GM12874 (cell line): ENCODE measurements around the gene HCK.

ENCODE experiments used
- TF ChIP-seq, protein P1 (sequence below): IDR thresholded peaks from 2 replicates; pipeline ENCODE4 v1.5.1; 2011; ENCODE audit warnings: low read depth, mild to moderate bottlenecking, control low read depth, low read length, moderate library complexity; ENCODE audit not compliant: insufficient read depth

The HCK gene

DNA sequence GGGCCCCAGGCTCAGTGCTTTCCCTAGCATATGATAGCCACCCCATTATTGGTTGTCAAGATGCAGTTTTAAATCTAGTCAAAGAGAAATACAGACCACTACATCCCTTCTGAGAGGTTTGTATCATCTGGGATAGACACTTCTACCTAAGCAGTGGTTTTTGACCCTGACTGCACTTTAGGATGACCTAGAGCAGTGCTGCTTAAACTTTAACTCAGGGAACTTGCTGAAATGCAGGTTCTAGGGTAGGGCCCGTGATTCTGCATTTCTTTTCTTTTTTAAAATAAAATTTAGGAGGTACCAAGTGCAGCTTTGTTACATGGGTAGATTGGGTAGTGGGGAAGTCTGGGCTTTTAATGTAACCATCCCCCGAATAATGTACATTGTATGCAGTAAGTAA is 76.1 kb downstream of the HCK start:
- TF ChIP-seq, protein P1, sequence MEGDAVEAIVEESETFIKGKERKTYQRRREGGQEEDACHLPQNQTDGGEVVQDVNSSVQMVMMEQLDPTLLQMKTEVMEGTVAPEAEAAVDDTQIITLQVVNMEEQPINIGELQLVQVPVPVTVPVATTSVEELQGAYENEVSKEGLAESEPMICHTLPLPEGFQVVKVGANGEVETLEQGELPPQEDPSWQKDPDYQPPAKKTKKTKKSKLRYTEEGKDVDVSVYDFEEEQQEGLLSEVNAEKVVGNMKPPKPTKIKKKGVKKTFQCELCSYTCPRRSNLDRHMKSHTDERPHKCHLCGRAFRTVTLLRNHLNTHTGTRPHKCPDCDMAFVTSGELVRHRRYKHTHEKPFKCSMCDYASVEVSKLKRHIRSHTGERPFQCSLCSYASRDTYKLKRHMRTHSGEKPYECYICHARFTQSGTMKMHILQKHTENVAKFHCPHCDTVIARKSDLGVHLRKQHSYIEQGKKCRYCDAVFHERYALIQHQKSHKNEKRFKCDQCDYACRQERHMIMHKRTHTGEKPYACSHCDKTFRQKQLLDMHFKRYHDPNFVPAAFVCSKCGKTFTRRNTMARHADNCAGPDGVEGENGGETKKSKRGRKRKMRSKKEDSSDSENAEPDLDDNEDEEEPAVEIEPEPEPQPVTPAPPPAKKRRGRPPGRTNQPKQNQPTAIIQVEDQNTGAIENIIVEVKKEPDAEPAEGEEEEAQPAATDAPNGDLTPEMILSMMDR = no peak

DNA sequence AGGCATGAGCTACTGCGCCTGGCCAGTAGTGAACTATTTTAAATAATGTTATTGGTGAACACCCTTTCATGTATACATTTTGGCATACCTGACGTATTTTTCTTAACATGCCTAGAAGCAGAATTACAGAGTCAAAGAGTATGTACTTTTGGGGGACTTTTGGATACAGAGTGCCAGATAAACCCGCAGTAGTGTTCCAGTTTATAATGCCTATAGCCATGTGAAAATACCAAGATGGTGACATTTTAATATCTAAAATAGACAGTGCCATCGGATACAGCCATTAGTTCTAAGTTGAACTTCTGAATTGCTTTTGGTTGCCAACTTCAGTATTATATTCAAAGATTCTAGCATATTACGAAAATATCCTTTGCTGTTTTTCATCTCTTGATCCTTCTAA is 77.8 kb downstream of the HCK start:
- TF ChIP-seq, protein P1 = no peak

DNA sequence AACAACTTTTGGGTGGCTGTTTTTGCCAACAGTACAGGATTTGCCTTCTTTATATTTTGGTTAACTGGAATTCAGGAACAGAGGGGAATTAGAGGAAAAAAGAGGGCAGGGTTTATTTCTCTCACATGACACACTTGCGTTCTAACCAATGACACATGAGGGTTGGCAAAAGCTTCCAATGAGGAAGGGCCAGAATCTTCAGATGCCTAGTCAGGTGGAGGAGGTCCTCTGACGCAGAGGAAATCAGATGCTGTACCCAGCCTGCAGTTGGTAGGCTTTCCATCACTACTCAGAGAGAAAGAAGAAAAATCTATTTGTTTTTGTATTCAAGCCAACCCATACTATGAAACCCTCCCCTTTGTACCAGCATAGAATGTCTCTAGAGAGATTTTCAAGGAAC is 78.3 kb downstream of the HCK start:
- TF ChIP-seq, protein P1 = no peak

DNA sequence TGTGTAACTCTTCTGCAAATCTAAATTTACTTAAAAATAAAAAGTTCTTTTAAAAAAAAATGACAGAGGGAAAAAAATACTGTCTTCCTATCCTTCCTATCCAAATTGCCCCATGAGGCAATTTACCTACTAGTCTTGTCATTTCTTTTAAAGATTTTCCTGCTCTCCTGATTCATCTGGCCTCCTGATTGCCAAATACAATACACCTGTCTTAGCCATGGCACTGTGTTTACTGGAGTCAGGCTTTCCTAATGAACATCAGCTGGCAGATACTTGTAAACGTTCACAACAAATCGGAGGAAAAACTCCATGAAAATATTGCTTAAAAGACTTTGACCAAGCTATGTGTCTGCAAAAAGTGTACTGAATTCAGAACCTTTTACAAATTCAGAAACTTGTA is 78.9 kb downstream of the HCK start:
- TF ChIP-seq, protein P1 = no peak

DNA sequence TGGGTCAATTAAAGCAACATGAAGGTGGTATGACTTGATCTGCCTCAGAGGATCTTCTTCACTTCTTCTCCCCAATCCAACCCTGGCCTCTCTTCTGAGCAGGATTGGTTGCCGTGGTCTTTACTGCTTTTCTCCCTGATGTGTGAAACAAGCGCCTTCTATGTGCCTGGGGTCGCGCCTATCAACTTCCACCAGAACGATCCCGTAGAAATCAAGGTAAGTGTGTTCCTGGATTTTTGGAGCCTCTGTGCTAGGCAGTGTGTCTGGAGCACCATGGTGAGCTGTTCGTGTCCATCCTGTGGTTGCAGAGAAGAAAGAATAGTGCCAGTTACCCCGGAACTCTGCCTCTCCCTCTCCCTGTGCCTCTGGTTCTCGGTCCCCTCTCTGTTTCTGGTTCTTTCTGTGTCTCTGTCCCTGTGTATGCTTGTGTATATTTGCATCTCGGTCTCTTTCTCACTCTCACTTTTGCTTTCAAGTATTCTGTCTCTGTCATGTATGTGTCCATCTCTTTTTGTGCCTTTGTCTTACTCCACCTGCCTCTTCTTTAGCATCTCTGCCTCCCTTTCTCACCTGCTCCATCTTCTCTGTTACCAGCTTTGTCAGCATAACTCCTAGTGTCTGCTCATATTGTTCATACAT is 81.0 kb downstream of the HCK start:
- TF ChIP-seq, protein P1 = no peak

DNA sequence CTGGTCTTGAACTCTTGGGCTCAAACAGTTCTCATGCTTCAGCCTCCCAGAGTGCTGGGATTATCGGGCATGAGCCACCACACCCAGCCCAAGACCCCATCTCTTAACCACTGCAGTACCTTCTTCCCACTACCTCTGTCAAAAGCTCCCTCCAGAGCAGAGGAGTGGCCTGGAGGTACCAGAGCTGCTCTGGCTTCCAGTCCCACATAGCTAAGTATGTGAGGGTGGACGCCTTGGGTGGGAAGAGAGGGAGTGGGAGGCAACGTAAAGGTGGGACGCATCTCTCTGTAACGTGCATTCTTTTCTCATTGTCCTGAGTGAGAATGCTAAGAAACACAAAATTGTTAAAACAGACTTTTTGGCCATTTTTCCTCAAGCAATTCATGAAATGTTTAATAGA is 82.0 kb downstream of the HCK start:
- TF ChIP-seq, protein P1 = no peak

DNA sequence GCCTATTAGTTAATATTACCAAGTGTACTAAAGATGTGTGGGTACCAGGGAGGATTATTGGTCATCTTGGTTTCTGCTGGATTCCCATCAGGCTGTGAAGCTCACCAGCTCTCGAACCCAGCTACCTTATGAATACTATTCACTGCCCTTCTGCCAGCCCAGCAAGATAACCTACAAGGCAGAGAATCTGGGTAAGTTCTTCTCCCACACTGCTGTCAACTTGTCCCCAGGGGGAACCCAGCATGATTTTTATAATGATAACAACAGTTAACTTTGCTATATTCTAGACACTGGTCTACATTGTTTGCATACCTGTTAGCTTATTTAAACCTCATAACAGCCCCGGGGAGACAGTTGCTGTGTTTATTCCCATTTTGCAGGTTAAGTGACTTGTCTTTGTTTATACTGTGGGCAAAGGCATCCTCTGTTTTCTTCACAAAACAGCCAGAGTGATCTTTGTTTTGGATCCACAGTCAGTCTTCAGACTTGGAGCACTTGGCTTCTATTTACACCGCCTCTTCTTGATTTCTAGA is 84.0 kb downstream of the HCK start:
- TF ChIP-seq, protein P1 = no peak
